ENCODE data around the gene BRAP. TPM values are rescaled to one million over a fixed set of nuclear protein-coding genes. Genes with fewer than 3 reads are reported as not detected.

BRAP gene
- polyA plus RNA-seq, 1 donor from 2014 or later, result 23.4 TPM

DNA sequence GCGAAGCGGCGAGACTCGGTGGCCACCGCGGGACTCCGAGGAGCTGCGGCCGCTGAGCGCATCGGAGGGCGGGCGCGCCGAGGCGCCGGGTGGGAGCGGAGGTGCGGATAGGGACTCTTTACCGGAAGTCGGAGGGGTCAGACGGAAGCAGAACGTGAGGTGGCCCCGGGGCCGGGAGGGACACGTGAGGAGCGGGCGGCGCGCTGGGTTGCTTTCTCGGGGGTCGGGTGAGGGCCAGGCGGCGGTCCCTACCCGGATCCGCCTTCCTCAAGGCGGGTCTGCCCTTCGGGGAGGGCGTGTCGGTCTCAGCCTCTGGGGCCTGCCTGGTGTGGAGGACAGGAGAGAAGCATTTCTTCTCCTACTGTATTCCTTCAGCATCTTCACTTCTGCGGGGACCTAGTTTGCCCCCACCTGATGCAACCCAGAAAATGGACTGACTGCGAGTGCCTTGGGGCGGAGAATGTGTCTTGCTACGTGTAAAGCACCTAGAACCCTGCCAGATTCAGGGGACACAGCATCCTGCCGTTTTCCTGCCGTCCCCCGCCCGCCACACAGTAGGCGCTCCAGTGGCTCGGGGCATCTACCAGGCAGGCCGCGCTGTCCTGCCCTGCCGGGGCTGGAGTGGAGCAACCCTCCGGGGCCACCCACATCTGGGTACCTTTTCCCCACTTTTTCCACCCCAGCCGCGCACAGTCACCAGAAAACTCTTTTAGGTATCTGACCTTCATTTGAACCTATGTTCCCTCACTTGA is 86.1 kb downstream of the BRAP start:
- peak overlapping the region; percentile 88 for H3K27ac ChIP-seq (ENCODE audit: low read length)
- H3K9me3 ChIP-seq (ENCODE audit: low read length), result no peaks in the 10 kb centered on the region
- peak overlapping the region; percentile 98 for H3K4me3 ChIP-seq (ENCODE audit: low read length)
- TF ChIP-seq, protein P1, sequence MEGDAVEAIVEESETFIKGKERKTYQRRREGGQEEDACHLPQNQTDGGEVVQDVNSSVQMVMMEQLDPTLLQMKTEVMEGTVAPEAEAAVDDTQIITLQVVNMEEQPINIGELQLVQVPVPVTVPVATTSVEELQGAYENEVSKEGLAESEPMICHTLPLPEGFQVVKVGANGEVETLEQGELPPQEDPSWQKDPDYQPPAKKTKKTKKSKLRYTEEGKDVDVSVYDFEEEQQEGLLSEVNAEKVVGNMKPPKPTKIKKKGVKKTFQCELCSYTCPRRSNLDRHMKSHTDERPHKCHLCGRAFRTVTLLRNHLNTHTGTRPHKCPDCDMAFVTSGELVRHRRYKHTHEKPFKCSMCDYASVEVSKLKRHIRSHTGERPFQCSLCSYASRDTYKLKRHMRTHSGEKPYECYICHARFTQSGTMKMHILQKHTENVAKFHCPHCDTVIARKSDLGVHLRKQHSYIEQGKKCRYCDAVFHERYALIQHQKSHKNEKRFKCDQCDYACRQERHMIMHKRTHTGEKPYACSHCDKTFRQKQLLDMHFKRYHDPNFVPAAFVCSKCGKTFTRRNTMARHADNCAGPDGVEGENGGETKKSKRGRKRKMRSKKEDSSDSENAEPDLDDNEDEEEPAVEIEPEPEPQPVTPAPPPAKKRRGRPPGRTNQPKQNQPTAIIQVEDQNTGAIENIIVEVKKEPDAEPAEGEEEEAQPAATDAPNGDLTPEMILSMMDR (IDR thresholded peaks at IDR 0.05; ENCODE audit: poor library complexity, severe bottlenecking), result peak; percentile 47
- TF ChIP-seq, protein P2, sequence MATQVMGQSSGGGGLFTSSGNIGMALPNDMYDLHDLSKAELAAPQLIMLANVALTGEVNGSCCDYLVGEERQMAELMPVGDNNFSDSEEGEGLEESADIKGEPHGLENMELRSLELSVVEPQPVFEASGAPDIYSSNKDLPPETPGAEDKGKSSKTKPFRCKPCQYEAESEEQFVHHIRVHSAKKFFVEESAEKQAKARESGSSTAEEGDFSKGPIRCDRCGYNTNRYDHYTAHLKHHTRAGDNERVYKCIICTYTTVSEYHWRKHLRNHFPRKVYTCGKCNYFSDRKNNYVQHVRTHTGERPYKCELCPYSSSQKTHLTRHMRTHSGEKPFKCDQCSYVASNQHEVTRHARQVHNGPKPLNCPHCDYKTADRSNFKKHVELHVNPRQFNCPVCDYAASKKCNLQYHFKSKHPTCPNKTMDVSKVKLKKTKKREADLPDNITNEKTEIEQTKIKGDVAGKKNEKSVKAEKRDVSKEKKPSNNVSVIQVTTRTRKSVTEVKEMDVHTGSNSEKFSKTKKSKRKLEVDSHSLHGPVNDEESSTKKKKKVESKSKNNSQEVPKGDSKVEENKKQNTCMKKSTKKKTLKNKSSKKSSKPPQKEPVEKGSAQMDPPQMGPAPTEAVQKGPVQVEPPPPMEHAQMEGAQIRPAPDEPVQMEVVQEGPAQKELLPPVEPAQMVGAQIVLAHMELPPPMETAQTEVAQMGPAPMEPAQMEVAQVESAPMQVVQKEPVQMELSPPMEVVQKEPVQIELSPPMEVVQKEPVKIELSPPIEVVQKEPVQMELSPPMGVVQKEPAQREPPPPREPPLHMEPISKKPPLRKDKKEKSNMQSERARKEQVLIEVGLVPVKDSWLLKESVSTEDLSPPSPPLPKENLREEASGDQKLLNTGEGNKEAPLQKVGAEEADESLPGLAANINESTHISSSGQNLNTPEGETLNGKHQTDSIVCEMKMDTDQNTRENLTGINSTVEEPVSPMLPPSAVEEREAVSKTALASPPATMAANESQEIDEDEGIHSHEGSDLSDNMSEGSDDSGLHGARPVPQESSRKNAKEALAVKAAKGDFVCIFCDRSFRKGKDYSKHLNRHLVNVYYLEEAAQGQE (IDR thresholded peaks at IDR 0.05; ENCODE audit: borderline replicate concordance), result peak; percentile 56
- TF ChIP-seq SMC3 (conservative IDR thresholded peaks at IDR 0.05; ENCODE audit: poor library complexity), result peak; percentile 17
- TF ChIP-seq MXI1 (conservative IDR thresholded peaks at IDR 0.05; ENCODE audit: poor library complexity, severe bottlenecking), result peak; percentile 94
- no peak for TF ChIP-seq RAD21 (conservative IDR thresholded peaks at IDR 0.05)
- peak; percentile 69 for TF ChIP-seq TAF1 (IDR thresholded peaks at IDR 0.05; ENCODE audit: low read depth)
- TF ChIP-seq EZH2 (IDR thresholded peaks at IDR 0.05; ENCODE audit: borderline replicate concordance, insufficient read depth, low read length, poor library complexity, severe bottlenecking), result no peak
- TF ChIP-seq POLR2AphosphoS5 (IDR thresholded peaks at IDR 0.05), result peak; percentile 91
- TF ChIP-seq EP300 (conservative IDR thresholded peaks at IDR 0.05; ENCODE audit: poor library complexity, severe bottlenecking), result peak; percentile 38
- peak overlapping the region; percentile 95 for H2AFZ ChIP-seq (ENCODE audit: low read depth, low read length)
- H3K4me2 ChIP-seq (ENCODE audit: low read length), result peak overlapping the region; percentile 85
- H4K20me1 ChIP-seq (ENCODE audit: insufficient read depth), result peaks cover 15% of the 10 kb centered on the region
- H3K79me2 ChIP-seq (replicated peaks; ENCODE audit: insufficient read depth, low read length), result peaks cover 38% of the 10 kb centered on the region
- H3K27me3 ChIP-seq (ENCODE audit: insufficient read depth, low read depth, low read length), result no peaks in the 10 kb centered on the region
- H3F3A ChIP-seq (ENCODE audit: insufficient read depth, low read length, poor library complexity, severe bottlenecking), result no peaks in the 10 kb centered on the region
- no peaks in the 10 kb centered on the region for H3K36me3 ChIP-seq (ENCODE audit: insufficient read depth, low read length)
- peak overlapping the region; percentile 88 for H3K9ac ChIP-seq (ENCODE audit: low read length)
- H3K9me2 ChIP-seq (ENCODE audit: insufficient read depth, low read length), result no peaks in the 10 kb centered on the region

DNA sequence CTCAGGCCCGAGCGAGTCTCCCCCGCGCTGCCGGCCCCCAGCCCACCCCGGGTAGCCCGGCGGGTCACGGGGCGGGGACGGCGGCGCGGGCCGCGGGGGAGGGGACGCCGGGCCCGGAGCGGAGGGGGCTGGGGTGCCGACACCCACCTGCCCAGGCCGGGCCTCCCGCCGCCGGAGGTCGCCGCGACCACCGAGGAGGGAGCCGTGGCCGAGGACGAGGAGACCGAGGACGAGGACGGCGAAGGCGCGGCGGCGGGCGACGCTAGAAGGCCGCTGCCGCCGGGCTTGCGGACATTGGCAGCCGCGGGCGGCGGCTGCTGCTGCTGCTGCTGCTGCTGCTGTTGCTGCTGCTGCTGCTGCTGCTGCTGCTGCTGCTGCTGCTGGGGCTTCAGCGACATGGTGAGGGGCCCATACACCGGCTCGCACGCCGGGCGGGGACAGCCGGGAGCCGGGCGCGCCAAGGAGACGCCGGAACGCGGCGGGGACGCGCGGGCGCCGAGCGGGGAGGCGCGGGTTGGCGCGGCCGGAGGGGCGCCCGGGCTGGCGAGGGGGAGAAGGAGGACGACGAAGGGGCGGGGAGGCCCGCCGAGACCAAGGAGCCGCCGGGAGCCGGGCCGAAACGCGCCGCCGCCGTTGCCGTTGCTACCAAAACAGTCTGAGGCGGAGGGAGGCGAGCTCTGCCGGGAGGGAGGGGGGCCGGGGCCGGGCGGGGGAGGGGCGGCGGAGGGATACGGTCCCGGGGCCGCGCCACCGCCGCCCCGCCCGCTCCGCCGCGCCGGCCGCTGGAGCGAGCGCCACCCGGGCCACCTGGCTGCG is 86.9 kb downstream of the BRAP start, which contains the start of gene ATXN2:
ATXN2 (minus strand) TSS at position 679 of the 816 bp plus-strand sequence; CDS start at position 398, 281 bp downstream.
- no peaks in the 10 kb centered on the region for H3K9me2 ChIP-seq (ENCODE audit: insufficient read depth, low read length)
- H4K20me1 ChIP-seq (ENCODE audit: insufficient read depth), result peaks cover 15% of the 10 kb centered on the region
- peak within 1 kb of the TSS; percentile 88 for H3K9ac ChIP-seq (ENCODE audit: low read length)
- TF ChIP-seq, protein P2 (IDR thresholded peaks at IDR 0.05; ENCODE audit: borderline replicate concordance), result no peak
- TF ChIP-seq EP300 (conservative IDR thresholded peaks at IDR 0.05; ENCODE audit: poor library complexity, severe bottlenecking) (no peak), POLR2AphosphoS5 (IDR thresholded peaks at IDR 0.05) (no peak), TAF1 (IDR thresholded peaks at IDR 0.05; ENCODE audit: low read depth) (no peak), EZH2 (IDR thresholded peaks at IDR 0.05; ENCODE audit: borderline replicate concordance, insufficient read depth, low read length, poor library complexity, severe bottlenecking) (no peak)
- TF ChIP-seq, protein P1 (IDR thresholded peaks at IDR 0.05; ENCODE audit: poor library complexity, severe bottlenecking), result no peak
- peaks cover 46% of the 10 kb centered on the region for H3K79me2 ChIP-seq (replicated peaks; ENCODE audit: insufficient read depth, low read length)
- H3K4me3 ChIP-seq (ENCODE audit: low read length), result peak within 1 kb of the TSS; percentile 98
- H3K36me3 ChIP-seq (ENCODE audit: insufficient read depth, low read length), result no peaks in the 10 kb centered on the region
- H3K27ac ChIP-seq (ENCODE audit: low read length), result peak within 1 kb of the TSS; percentile 88
- no peaks in the 10 kb centered on the region for H3F3A ChIP-seq (ENCODE audit: insufficient read depth, low read length, poor library complexity, severe bottlenecking)
- peak within 1 kb of the TSS; percentile 85 for H3K4me2 ChIP-seq (ENCODE audit: low read length)
- no peaks in the 10 kb centered on the region for H3K27me3 ChIP-seq (ENCODE audit: insufficient read depth, low read depth, low read length)
- H2AFZ ChIP-seq (ENCODE audit: low read depth, low read length), result peak within 1 kb of the TSS; percentile 95
- no peaks in the 10 kb centered on the region for H3K9me3 ChIP-seq (ENCODE audit: low read length)

Data from neural cell (in vitro differentiated cells).